H1 (cell line): ENCODE data around the gene PATL2. TPM values are rescaled to one million over a fixed set of nuclear protein-coding genes. Genes with fewer than 3 reads are reported as not detected.

Source experiments
- polyA plus RNA-seq, 7 experiments: library from polyadenylated mRNA; depleted of rRNA in 3 of 7; stranded (reverse) in 5 of 7; unstranded in 2 of 7; fragments of >200 nt in 5 of 7; fragments of 200-250 nt in 2 of 7; gene quantifications; 1 replicate in 5 of 7; 2 replicates in 1 of 7; 4 replicates in 1 of 7; pipeline versions ENCODE4 v1.2.1 to v1.2.3, GENCODE V29; 2011 to 2013; ENCODE audit warnings: missing spikeins in 2 of 7, mixed read lengths in 2 of 7
- small RNA-seq: library from polyadenylated mRNA; stranded (forward); fragments of <200 nt; extraction: miRNeasy Mini kit (QIAGEN cat#:217004); gene quantifications from one replicate; pipeline ENCODE3, GENCODE V24; 2013; ENCODE audit not compliant: insufficient read depth
- total RNA-seq: library from RNA; stranded (reverse); fragmentation: NEBNext Ultra II Directional; extraction: Animal tissue kit (Norgen Biotek cat#: 25700); gene quantifications from 2 replicates; pipeline ENCODE4 v1.2.1, GENCODE V29; 2021

Gene PATL2
- total and polyA plus RNA-seq, 2 of the 8 experiments (the other 6 are each of a cell fraction or from before 2014, with no cell fraction given), result 0.65 to 1.3 TPM

Small RNA genes lying within 50 kb of the gene (small RNA-seq; reads per million reads assigned to genes)
- not detected for gene RF00019

Other genes starting within 250 kb of the PATL2 start
- 109 and 119 TPM in 2 replicates for gene EIF3J, start 174.2 kb downstream of the PATL2 start, total RNA-seq
- gene EIF3J, start 174.2 kb downstream of the PATL2 start, polyA plus RNA-seq (2011; rRNA removed), result 15.6 and 26.8 TPM in 2 replicates
- 32.5 and 37.1 TPM in 2 replicates for gene SPG11, start 47.7 kb downstream of the PATL2 start, total RNA-seq
- gene SPG11, start 47.7 kb downstream of the PATL2 start, polyA plus RNA-seq (2011; rRNA removed), result 34.6 and 38.6 TPM in 2 replicates
- gene B2M, start 194 bp upstream of the PATL2 start, total RNA-seq, result 71.2 and 78.9 TPM in 2 replicates
- gene B2M, start 194 bp upstream of the PATL2 start, polyA plus RNA-seq (2011; rRNA removed), result 380 and 907 TPM in 2 replicates
- 6.2 and 6.4 TPM in 2 replicates for gene TRIM69, start 25.2 kb upstream of the PATL2 start, total RNA-seq
- gene TRIM69, start 25.2 kb upstream of the PATL2 start, polyA plus RNA-seq (2011; rRNA removed), result 2.9 and 4.3 TPM in 2 replicates
- not detected in 2 replicates for gene TERB2, start 245.4 kb upstream of the PATL2 start, total RNA-seq
- gene TERB2, start 245.4 kb upstream of the PATL2 start, polyA plus RNA-seq (2011; rRNA removed), result not detected in 2 replicates